ENCODE measurements around the gene RNF151. TPM values are rescaled to one million over a fixed set of nuclear protein-coding genes. Genes with fewer than 3 reads are reported as not detected.

Gene RNF151
- total RNA-seq, 1 donor from 2014 or later = 0.70 TPM

DNA sequence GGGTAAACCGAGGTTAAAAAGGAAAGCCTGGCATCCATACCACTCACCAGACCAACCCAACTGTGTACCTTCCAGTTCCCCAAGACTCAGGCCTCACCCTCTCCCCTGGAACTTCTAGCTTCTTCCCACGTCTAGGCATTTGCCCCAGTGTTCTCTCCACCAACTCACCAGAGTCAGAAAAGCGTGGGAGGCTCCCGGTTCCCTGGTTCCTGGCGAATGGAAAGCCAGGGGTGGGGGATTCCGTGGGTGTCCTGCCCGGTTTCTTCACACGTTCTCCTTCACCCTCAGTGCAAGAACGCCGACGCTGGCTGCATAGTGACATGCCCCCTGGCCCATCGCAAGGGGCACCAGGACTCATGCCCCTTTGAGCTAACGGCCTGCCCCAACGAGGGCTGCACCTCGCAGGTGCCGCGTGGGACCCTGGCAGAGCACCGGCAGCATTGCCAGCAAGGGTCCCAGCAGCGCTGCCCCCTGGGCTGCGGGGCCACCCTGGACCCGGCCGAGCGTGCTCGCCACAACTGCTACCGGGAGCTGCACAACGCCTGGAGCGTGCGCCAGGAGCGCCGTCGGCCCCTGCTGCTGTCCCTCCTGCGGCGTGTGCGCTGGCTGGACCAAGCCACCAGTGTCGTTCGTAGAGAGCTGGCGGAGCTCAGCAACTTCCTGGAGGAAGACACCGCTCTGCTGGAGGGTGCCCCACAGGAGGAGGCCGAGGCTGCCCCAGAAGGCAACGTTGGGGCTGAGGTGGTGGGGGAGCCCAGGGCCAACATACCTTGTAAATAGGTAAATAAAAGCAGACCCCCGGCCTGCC is 1.7 kb downstream of the RNF151 start:
- Mint-ChIP-seq H3K27ac (no peak overlapping the region), H3K36me3 (ENCODE audit: low read depth) (peaks cover 25% of the 10 kb centered on the region), H3K9me3 (no peaks in the 10 kb centered on the region), H3K4me3 (no peak overlapping the region), H3K27me3 (ENCODE audit: insufficient read depth) (no peaks in the 10 kb centered on the region), H3K4me1 (ENCODE audit: low read depth) (peaks cover 26% of the 10 kb centered on the region)
- intact Hi-C loops (cut with micrococcal nuclease) = no loop called here
- DNase-seq (ENCODE audit: low spot score) = no peak

GRCh38 chr16:1971796-1972489 is 5.3 kb downstream of the RNF151 start, which contains the start of gene TBL3:
Gene TBL3 (plus strand): TSS chr16:1972053. CDS start chr16:1972165, 112 bp downstream.
- peaks cover 19% of the 10 kb centered on the region for H3K4me1 Mint-ChIP-seq (ENCODE audit: low read depth)
- no peaks in the 10 kb centered on the region for H3K27me3 Mint-ChIP-seq (ENCODE audit: insufficient read depth)
- H3K27ac Mint-ChIP-seq = peak within 1 kb of the TSS; percentile 99
- peak within 1 kb of the TSS; percentile 97 for H3K4me3 Mint-ChIP-seq
- H3K36me3 Mint-ChIP-seq (ENCODE audit: low read depth) = peaks cover 18% of the 10 kb centered on the region
- intact Hi-C loops (cut with micrococcal nuclease) = loop anchor here (1.0 to 5.0 kb wide), 6 partner anchors 8 to 551 kb away; partner anchors contain the start of genes CRAMP1, GFER, IFT140 and NDUFB10
- no peaks in the 10 kb centered on the region for H3K9me3 Mint-ChIP-seq
- DNase-seq (ENCODE audit: low spot score) = peak; percentile 97

DNA sequence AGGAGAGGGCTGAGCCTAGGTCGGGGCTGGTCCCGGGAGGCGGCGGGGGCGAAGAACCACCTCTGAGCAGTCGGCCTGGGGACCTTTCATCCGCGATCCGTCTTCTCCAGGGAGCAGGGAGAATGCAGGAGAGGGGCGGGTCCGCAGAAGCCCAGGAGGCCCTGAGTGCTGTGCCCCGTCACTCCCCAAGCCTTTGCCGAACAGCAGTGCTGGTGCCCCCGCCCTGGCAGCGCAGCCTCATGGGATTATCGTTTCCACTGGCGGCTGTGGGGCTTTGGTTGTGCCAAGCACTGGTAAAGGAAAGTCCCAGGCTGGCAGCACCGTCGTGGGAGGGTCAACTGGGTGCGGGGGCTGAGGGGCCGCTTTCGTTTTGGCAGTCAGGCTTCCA is 5.8 kb downstream of the RNF151 start:
- Mint-ChIP-seq H3K4me3 (peak overlapping the region; percentile 97), H3K4me1 (ENCODE audit: low read depth) (peaks cover 19% of the 10 kb centered on the region), H3K27me3 (ENCODE audit: insufficient read depth) (no peaks in the 10 kb centered on the region), H3K36me3 (ENCODE audit: low read depth) (peaks cover 20% of the 10 kb centered on the region), H3K27ac (peak overlapping the region; percentile 74), H3K9me3 (no peaks in the 10 kb centered on the region)
- intact Hi-C loops (cut with micrococcal nuclease) = loop anchor here (1.0 to 5.0 kb wide), 4 partner anchors 8 to 552 kb away; partner anchors contain the start of genes CRAMP1, GFER, IFT140 and RPS2
- no peak for DNase-seq (ENCODE audit: low spot score)

DNA sequence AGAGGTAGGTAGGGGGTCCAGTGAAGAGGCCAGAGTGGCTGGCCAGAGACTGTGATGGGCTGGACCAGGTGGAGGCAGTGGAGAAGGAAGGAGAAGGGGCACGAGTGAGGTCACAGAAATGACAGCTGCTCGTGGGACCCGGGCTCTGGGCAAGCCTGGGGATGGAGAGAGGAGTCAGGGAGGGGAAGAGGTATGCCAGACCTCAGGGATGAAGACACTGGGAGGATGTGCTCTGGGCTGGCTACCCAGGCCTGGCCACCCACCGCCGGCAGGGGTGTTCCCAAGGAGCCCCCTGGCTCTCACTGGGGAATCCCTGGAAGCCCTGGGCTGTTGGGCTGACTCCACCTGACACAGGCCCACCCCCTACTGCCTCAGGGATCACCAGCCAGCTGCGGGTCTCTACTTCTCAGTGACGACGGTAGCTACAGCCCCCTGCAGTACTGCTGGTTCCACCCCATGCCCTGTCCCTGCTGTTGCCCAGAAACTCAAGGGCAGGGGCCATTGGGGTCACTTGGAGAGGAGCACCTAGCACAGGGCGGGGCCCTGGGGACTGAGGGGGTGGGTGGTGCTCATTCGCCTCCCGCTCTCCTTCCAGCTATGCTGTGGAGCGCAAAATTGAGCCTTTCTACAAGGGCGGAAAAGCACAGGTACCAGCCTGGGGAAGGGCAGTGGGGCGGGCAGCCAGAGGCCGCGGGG is 7.0 kb downstream of the RNF151 start:
- intact Hi-C loops (cut with micrococcal nuclease) = loop anchor here (2.0 to 5.0 kb wide), 2 partner anchors 361 to 553 kb away; partner anchors contain the start of genes CRAMP1, IFT140 and UQCC4
- H3K9me3 Mint-ChIP-seq = no peaks in the 10 kb centered on the region
- H3K27ac Mint-ChIP-seq = peak overlapping the region; percentile 63
- DNase-seq (ENCODE audit: low spot score) = no peak
- peak overlapping the region; percentile 47 for H3K4me3 Mint-ChIP-seq
- no peaks in the 10 kb centered on the region for H3K27me3 Mint-ChIP-seq (ENCODE audit: insufficient read depth)
- peaks cover 19% of the 10 kb centered on the region for H3K4me1 Mint-ChIP-seq (ENCODE audit: low read depth)
- H3K36me3 Mint-ChIP-seq (ENCODE audit: low read depth) = peaks cover 21% of the 10 kb centered on the region

GRCh38 chr16:1974157-1975070 is 7.8 kb downstream of the RNF151 start:
- Mint-ChIP-seq H3K36me3 (ENCODE audit: low read depth) (peaks cover 21% of the 10 kb centered on the region), H3K4me3 (peak overlapping the region; percentile 47), H3K4me1 (ENCODE audit: low read depth) (peaks cover 19% of the 10 kb centered on the region), H3K27ac (no peak overlapping the region), H3K27me3 (ENCODE audit: insufficient read depth) (no peaks in the 10 kb centered on the region), H3K9me3 (no peaks in the 10 kb centered on the region)
- intact Hi-C loops (cut with micrococcal nuclease) = loop anchor here (5.0 kb wide), 1 partner anchor 362 kb away; the partner anchor contains the start of genes CRAMP1 and IFT140
- DNase-seq (ENCODE audit: low spot score) = no peak

DNA sequence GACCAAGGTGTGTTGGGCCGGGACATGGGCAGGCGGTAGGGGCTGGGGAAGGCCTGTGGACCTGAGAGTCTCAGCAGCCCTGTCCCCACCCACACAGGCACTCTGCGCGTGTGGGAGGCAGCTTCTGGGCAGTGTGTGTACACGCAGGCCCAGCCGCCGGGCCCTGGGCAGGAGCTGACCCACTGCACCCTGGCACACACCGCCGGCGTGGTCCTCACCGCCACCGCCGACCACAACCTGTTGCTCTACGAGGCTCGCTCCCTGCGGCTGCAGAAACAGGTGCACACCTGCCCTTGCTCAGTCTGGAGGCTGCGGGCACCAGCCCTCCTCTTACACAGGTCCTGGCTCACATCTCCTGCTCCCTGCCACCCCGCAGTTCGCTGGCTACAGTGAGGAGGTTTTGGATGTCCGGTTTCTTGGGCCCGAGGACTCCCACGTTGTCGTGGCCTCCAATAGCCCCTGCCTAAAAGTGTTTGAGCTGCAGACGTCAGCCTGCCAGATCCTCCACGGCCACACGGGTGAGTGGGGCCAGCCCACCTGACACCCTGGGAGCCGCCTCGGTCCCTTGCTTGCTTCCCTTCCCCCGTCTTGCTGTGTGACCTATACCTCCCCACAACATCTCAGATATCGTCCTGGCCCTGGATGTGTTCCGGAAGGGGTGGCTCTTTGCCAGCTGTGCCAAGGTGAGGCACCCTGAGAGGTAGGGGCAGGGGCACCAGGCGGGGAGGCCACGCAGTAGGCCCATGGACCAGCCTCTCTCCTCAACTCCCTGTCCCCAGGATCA is 9.0 kb downstream of the RNF151 start:
- intact Hi-C loops (cut with micrococcal nuclease) = no loop called here
- no peak for DNase-seq (ENCODE audit: low spot score)
- Mint-ChIP-seq H3K27me3 (ENCODE audit: insufficient read depth) (peaks cover 7% of the 10 kb centered on the region), H3K4me1 (ENCODE audit: low read depth) (peaks cover 19% of the 10 kb centered on the region), H3K36me3 (ENCODE audit: low read depth) (peaks cover 21% of the 10 kb centered on the region), H3K4me3 (peak overlapping the region; percentile 9), H3K27ac (no peak overlapping the region), H3K9me3 (no peaks in the 10 kb centered on the region)

DNA sequence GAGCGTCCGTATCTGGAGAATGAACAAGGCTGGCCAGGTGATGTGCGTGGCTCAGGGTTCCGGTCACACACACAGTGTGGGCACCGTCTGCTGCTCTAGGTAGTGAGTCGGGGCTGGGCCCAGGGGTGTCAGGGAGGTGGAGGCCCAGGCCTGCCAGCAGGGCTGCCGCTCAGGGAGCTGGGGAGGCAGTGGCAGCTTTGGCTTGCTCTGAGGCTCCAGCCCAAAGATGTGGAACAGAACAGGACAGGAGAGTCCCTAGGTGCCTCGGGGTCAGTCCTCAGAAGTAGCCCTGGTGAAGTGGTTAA is 9.5 kb downstream of the RNF151 start:
- Mint-ChIP-seq H3K4me1 (ENCODE audit: low read depth) (peaks cover 14% of the 10 kb centered on the region), H3K27me3 (ENCODE audit: insufficient read depth) (peaks cover 9% of the 10 kb centered on the region), H3K4me3 (no peak overlapping the region), H3K27ac (no peak overlapping the region), H3K9me3 (no peaks in the 10 kb centered on the region), H3K36me3 (ENCODE audit: low read depth) (peaks cover 21% of the 10 kb centered on the region)
- intact Hi-C loops (cut with micrococcal nuclease) = no loop called here
- no peak for DNase-seq (ENCODE audit: low spot score)

- peaks cover 18% of the 10 kb centered on the region for H3K36me3 Mint-ChIP-seq (ENCODE audit: low read depth)
- peaks cover 18% of the 10 kb centered on the region for H3K27me3 Mint-ChIP-seq (ENCODE audit: insufficient read depth)
- no peak overlapping the region for H3K4me3 Mint-ChIP-seq
- intact Hi-C loops (cut with micrococcal nuclease) = no loop called here
- H3K4me1 Mint-ChIP-seq (ENCODE audit: low read depth) = peaks cover 7% of the 10 kb centered on the region
- no peaks in the 10 kb centered on the region for H3K9me3 Mint-ChIP-seq
- no peak overlapping the region for H3K27ac Mint-ChIP-seq
- no peak for DNase-seq (ENCODE audit: low spot score)
Observed at GRCh38 chr16:1976951-1977874, 10.6 kb downstream of the RNF151 start.

GRCh38 chr16:1977875-1978268 is 11.2 kb downstream of the RNF151 start:
- intact Hi-C loops (cut with micrococcal nuclease) = no loop called here
- Mint-ChIP-seq H3K4me1 (ENCODE audit: low read depth) (peaks cover 3% of the 10 kb centered on the region), H3K27me3 (ENCODE audit: insufficient read depth) (peaks cover 25% of the 10 kb centered on the region), H3K36me3 (ENCODE audit: low read depth) (peaks cover 14% of the 10 kb centered on the region), H3K9me3 (no peaks in the 10 kb centered on the region), H3K4me3 (no peak overlapping the region), H3K27ac (no peak overlapping the region)
- DNase-seq (ENCODE audit: low spot score) = no peak

DNA sequence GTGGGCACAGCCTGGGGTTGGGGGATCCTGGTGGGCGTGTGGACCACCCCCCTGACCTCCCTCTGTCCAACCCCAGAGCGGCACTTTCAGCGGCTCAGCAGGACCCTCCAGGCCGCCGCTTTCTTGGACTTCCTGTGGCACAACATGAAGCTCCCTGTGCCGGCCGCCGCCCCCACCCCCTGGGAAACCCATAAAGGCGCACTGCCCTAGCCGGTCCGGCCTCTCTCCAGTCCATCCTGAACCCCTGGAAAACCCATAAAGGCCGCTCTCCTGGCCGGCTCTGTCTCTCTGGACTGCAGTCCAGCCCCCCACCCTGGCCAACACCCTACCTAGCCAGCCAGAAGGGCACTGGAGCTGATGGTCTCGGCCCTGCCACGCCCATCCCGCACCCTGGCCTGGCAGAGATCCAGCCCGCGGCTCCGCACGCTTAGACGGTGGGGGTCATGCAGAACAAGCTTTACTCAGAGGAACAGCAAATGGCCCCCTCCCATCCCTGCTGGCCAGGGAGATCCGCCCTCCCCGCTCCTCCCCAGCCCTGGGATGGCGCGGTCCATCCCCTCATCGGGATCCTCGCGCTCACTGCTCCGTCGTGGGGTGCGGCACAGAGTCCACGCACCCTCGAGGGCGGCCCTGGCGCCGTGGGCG is 11.9 kb downstream of the RNF151 start:
- intact Hi-C loops (cut with micrococcal nuclease) = no loop called here
- no peaks in the 10 kb centered on the region for H3K4me1 Mint-ChIP-seq (ENCODE audit: low read depth)
- H3K4me3 Mint-ChIP-seq = no peak overlapping the region
- no peaks in the 10 kb centered on the region for H3K9me3 Mint-ChIP-seq
- peaks cover 29% of the 10 kb centered on the region for H3K27me3 Mint-ChIP-seq (ENCODE audit: insufficient read depth)
- H3K36me3 Mint-ChIP-seq (ENCODE audit: low read depth) = peaks cover 12% of the 10 kb centered on the region
- DNase-seq (ENCODE audit: low spot score) = no peak
- no peak overlapping the region for H3K27ac Mint-ChIP-seq

Measured in activated T-helper 1 cell treated with anti-CD3 and anti-CD28 coated beads, Interleukin-12 subunit alpha, Interleukin-12 subunit beta, Interleukin-2, Interleukin-4 antibody, amounts not matched to agents 30 ng/mL and 10 ng/mL and 1 ng/mL, durations not matched to agents 14 hours and 24 hours and 36 hours (primary cell).